ENCODE results near the gene LDHA.
A peak's percentile ranks its signal among the peaks of the same experiment; 100 is the strongest.
"Not testable (repeated sequence)": the region's sequence is repeated elsewhere in the genome, so short reads cannot be mapped to it uniquely, and the experiment has no call there.

LDHA gene

GRCh38 chr11:18394928-18395734 is 768 bp downstream of the LDHA start:
- DNase-seq: peak; percentile 77

- DNase-seq: peak; percentile 100
These were observed 1.6 kb downstream of the LDHA start for GRCh38 chr11:18395735-18396504.

DNA sequence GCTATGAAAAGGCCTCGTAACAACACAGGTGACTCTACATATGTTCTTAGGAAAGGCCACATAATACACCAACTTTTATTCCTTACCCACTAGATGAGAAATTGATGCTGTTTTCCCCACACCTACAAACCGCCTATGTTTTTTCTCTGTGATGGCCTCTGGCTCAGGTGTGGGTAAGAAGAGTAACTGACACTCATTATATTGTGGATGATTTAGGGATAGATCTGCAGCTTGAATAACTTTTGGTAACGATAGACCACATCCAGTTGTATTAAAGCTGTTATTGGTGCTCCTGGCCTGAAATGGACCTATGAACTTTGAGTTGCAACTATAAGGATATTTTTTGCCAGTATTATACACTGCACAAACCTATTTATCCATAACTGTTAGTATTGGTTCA is 3.6 kb downstream of the LDHA start:
- no peak for DNase-seq

DNA sequence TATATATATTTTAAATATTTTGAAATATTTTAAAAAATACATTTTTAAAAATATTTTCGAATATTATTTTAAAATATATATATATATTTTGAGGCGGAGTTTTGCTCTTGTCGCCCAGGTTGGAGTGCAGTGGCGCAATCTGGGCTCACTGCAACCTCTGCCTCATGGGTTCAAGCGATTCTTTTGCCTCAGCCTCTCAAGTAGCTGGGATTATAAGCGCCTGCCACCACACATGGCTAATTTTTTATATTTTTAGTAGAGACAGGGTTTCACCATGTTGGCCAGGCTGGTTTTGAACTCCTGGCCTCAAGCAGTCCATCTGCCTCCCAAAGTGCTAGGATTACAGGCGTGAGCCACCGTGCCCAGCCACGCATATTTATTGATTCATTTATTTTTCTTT is 6.7 kb downstream of the LDHA start:
- not testable (repeated sequence) for DNase-seq

GRCh38 chr11:18404062-18404461 is 9.7 kb downstream of the LDHA start:
- no peak for DNase-seq

- DNase-seq: not testable (repeated sequence)
These were observed 13.0 kb downstream of the LDHA start for GRCh38 chr11:18407400-18407799.

- no peak for DNase-seq
These were observed 14.4 kb downstream of the LDHA start for GRCh38 chr11:18408558-18409291.

- no peak for DNase-seq
These were observed 22.1 kb downstream of the LDHA start for GRCh38 chr11:18416459-18416858.

DNA sequence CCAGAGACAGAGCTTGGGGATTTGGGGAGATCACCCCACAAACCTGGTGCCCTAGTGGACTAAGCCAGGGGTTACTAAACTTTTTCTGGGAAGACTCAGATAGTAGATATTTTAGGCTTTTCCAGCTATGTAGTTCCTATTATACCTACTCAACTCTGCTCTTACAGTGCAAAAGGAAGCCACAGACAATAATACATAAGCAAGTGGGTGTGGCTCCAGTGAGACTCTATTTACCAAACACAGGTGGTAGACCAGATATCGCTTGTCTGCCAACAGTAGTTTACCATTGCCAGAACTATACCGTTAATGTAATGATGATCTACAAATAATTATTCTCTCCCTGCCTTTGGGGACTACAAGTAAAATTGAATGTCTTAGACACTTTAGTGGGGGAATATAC is 24.7 kb downstream of the LDHA start:
- DNase-seq: peak; percentile 7

DNA sequence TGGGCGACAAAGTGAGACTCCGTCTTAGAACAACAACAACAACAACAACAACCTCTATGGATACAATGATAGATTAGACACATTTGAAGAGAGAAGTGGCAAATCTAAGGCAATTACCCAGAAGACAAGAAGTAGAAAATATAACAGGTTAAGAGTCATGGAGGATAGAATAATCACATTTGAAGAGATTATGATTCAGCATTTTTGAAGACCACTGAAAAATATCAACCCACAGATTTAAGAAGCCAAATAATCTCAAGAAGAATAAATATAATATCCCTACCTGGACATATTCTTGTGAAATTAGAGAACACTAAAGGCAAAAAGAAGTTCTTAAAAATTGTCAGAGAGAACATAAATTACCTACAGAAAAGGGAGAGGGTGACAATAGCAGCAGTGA is 25.7 kb downstream of the LDHA start:
- no peak for DNase-seq

DNA sequence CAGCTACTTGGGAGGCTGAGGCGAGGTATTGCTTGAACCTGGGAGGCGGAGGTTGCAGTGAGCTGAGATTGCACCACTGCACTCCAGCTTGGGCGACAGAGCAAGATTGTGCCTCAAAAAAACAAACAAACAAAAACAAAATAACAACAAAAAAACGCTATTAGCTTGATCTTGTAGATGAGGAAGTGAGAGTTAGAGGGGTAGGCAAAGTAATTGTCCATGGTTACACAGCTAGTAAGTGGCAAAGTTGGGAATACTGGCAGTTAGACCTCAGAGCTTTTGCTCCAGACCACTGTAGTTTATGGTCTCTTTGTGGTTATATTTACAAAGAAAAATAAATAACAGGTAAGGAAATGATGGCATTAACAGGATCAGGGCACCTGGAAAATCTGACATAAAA is 32.9 kb downstream of the LDHA start:
- no peak for DNase-seq

DNA sequence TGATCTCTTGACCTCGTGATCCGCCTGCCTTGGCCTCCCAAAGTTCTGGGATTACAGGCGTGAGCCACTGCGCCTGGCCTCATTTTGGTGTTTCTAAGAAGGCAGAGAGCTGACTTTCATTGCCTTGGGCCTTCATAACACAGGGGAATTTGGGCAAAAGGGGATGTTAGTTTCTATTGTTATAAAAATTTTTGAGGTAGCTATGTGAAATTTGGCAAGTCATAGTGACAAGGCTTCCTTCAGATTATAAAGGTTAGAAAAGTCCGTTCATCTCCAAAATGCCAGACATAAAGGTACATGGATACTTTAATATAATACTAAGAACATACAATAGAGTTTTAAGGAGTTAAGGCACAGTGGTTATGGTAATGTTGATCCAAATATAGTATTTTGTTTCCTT is 35.0 kb downstream of the LDHA start:
- DNase-seq: no peak

DNA sequence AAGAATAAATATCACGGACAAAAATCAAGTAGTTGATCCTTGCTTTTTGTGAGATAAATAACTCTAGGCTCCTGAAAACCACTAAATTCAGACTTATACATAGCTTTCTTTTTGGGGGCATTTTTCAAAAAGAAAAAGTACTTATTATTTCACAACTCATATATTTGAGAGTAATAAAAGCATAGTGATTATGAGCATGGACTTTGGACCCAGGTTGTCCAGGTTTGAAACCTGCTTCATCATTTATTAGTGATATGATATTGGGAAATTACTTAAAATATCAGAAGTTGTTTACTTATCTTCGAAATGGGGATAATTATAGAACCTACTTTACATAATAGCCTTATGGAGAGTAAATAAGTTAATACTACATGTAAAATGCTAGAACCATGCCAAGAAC is 44.3 kb downstream of the LDHA start:
- no peak for DNase-seq

GRCh38 chr11:18449251-18449650 is 54.9 kb downstream of the LDHA start:
- DNase-seq: no peak

DNA sequence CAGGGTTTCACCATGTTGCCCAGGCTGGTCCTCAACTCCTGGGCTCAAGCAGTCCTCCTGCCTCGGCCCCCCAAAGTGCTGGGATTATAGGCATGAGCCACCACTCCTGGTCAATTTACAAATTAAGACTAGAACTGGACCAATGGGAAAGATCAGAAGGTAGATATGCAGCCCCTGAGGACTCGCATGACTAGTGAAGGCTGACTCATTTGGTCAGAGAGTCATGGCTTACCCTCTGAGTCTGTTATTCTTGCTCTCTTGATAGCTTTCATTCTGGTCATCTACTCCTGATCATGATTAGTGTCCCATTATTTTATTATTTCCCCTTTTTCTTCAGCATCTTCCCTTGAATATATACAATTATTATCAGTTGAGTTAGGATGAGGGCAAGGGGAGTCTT is 58.6 kb downstream of the LDHA start:
- no peak for DNase-seq

DNA sequence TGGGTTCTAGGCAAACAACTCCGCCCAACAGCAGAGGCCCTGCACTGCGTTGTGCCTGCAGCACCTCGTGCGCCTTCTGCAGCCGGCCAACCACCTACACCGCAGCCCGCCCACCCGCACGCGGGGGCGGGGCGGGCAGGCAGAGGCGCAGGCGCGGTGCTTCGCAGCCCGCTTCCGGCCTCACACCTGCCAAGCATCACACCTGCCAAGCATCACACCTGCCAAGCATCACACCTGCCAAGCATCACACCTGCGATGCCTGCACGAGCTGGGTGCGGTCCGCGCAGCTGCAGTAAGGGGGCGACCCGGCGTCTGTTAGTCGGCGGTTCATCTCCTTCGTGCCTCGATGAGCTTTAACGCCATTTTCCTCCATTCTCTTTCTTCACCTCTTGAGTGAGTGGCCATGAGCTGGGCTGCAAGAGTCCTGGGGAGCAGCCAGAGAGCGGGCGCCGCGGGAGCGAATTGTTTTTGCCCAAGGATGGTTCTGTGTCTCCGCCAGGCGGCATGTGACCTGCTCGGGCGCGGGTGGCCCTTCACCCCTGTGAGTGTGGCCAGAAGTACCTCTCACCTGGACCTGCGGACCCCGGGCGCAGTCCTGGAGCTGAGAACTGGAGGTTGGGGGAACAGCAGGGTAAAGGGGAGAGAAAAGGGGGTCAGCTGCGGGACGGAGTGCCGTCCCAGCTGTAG is 61.5 kb downstream of the LDHA start, which contains the start of gene LDHAL6A:
Gene LDHAL6A, plus strand, starts transcription at position 171 of the 687 bp plus-strand sequence. CDS start 825 bp downstream, outside the sequence.
- peak; percentile 34 for DNase-seq

DNA sequence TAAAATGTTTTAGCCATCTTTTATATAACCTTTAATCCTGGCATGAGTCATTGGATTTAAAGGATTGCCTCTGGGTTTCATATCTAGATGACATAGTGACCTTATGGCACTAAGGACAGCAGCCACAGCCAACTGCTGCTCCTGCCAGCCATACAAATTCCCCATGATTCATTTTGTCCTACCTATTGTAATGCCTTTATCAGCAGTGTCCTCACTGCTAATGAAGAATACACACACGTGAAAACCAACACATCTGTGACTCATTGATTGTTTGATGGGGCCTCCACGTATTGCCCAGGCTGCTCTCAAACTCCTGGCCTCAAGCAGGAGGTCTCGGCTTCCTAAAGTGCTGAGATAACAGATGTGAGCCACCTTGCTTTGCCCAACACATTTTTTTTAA is 63.1 kb downstream of the LDHA start:
- no peak for DNase-seq

Data from NCI-H69 (cell line).